GM12874 (cell line): ENCODE results near the gene STX18.

Experiments
- CTCF ChIP-seq: IDR thresholded peaks from 2 replicates; pipeline ENCODE4 v1.5.1; 2011; ENCODE audit warnings: low read depth, mild to moderate bottlenecking, control low read depth, low read length, moderate library complexity; ENCODE audit not compliant: insufficient read depth

STX18 gene

GRCh38 chr4:4410271-4410670, 131.6 kb downstream of the STX18 start:
- no peak for TF ChIP-seq CTCF

- TF ChIP-seq CTCF, result no peak
These were observed 132.3 kb downstream of the STX18 start for GRCh38 chr4:4409416-4410115.

- TF ChIP-seq CTCF, result no peak
These were observed 133.1 kb downstream of the STX18 start for GRCh38 chr4:4408576-4409335.

GRCh38 chr4:4408132-4408523, 133.7 kb downstream of the STX18 start:
- no peak for TF ChIP-seq CTCF

- TF ChIP-seq CTCF, result no peak
These were observed 134.3 kb downstream of the STX18 start for GRCh38 chr4:4407299-4408131.

GRCh38 chr4:4406455-4407298, 135.2 kb downstream of the STX18 start:
- TF ChIP-seq CTCF, result no peak
